ENCODE results near the gene DAP3.

DNA sequence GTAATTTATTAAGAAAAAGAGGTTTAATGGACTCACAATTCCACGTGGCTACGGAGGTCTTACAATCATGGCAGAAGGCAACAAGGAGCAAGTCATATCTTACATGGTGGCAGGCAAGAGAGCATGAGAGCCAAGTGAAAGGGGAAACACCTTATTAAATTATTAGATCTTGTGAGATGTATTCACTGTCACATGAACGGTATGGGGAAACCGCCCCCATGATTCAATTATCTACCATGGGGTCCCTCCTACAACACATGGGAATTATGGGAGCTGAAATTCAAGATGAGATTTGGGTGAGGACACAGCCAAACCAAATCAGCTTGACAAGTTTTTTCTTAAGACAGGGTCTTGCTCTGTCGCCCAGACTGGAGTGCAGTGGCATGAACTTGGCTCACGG lies 14.3 kb downstream of the DAP3 start:
- TF ChIP-seq, protein P1, sequence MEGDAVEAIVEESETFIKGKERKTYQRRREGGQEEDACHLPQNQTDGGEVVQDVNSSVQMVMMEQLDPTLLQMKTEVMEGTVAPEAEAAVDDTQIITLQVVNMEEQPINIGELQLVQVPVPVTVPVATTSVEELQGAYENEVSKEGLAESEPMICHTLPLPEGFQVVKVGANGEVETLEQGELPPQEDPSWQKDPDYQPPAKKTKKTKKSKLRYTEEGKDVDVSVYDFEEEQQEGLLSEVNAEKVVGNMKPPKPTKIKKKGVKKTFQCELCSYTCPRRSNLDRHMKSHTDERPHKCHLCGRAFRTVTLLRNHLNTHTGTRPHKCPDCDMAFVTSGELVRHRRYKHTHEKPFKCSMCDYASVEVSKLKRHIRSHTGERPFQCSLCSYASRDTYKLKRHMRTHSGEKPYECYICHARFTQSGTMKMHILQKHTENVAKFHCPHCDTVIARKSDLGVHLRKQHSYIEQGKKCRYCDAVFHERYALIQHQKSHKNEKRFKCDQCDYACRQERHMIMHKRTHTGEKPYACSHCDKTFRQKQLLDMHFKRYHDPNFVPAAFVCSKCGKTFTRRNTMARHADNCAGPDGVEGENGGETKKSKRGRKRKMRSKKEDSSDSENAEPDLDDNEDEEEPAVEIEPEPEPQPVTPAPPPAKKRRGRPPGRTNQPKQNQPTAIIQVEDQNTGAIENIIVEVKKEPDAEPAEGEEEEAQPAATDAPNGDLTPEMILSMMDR (IDR thresholded peaks at IDR 0.05): no peak
- TF ChIP-seq GABPA (IDR thresholded peaks at IDR 0.05; ENCODE audit: low read depth): no peak
- no peak for TF ChIP-seq RCOR1 (IDR thresholded peaks at IDR 0.05; ENCODE audit: low read length)
- TF ChIP-seq EZH2phosphoT487 (IDR thresholded peaks at IDR 0.05; ENCODE audit: borderline replicate concordance, low read depth): no peak
- no peak for TF ChIP-seq RAD21 (IDR thresholded peaks at IDR 0.05; ENCODE audit: low read length)
- no peak for TF ChIP-seq EP300 (IDR thresholded peaks at IDR 0.05; ENCODE audit: borderline replicate concordance in 1 of 2, low read depth in 1 of 2, low read length in 1 of 2)
- no peak for TF ChIP-seq TEAD4 (IDR thresholded peaks at IDR 0.05; ENCODE audit: borderline replicate concordance, insufficient read depth)
- no peak for TF ChIP-seq SMC3 (IDR thresholded peaks at IDR 0.05; ENCODE audit: low read depth, low read length)
- TF ChIP-seq, protein P2, sequence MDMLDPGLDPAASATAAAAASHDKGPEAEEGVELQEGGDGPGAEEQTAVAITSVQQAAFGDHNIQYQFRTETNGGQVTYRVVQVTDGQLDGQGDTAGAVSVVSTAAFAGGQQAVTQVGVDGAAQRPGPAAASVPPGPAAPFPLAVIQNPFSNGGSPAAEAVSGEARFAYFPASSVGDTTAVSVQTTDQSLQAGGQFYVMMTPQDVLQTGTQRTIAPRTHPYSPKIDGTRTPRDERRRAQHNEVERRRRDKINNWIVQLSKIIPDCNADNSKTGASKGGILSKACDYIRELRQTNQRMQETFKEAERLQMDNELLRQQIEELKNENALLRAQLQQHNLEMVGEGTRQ (IDR thresholded peaks at IDR 0.05; ENCODE audit: borderline replicate concordance, low read depth, low read length): no peak
- TF ChIP-seq JUND (IDR thresholded peaks at IDR 0.05): no peak
